Measurements from ENCODE around the gene ZNF317.
"Not testable (repeated sequence)": the region's sequence is repeated elsewhere in the genome, so short reads cannot be mapped to it uniquely, and the experiment has no call there.

ZNF317 gene

GRCh38 chr19:9171393-9171991, 31.3 kb downstream of the ZNF317 start:
- intact Hi-C loops (cut with DNase I) = no loop called here
- DNase-seq = no peak

GRCh38 chr19:9175326-9175725, 35.1 kb downstream of the ZNF317 start:
- intact Hi-C loops (cut with DNase I) = no loop called here
- no peak for DNase-seq

DNA sequence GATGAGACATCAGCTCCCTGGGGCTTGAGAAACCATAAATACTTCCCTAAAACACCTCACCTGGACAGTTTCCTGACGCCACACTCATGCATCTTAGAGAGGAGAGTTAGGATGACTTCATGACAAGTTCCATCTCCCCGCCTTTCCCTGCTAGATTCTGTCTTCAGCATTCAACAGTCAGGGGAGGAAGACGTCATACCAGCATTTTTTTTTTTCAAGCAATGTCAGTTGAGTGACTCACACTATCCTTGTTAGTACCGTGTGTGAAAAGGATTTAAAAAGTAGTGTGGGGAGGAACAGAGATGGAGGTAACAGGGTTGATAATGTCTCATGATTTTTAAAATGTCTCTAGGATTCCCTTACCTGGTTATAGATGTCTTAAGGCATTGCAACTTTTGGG, 38.7 kb downstream of the ZNF317 start, which contains the start of gene OR7D2:
TSS of gene OR7D2 (plus strand) at position 79 of the 400 bp plus-strand sequence. CDS start 6,803 bp downstream, outside the sequence.
- intact Hi-C loops (cut with DNase I) = no loop called here
- DNase-seq = no peak

DNA sequence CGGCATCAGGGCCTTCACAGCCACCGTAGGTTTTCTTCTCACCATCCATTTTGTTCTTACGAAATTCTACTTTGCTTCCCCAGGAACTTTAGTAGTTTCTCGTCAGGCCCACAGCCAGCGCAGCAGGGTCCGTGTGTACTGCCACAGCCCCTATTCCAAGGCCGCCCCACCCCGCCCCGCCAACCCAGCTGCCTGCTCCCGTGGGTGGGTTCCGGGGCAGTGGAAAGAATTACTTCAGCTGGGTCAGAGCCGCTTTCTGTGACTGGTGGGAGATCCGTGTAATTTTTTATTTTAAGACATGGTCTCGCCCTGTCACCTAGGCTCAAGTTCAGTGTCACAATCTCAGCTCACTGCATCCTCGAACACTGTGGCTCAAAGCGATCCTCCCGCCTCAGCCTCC, 42.8 kb downstream of the ZNF317 start:
- intact Hi-C loops (cut with DNase I) = no loop called here
- no peak for DNase-seq

- intact Hi-C loops (cut with DNase I) = no loop called here
- DNase-seq = no peak
These were observed 47.0 kb downstream of the ZNF317 start for GRCh38 chr19:9187191-9187590.

- intact Hi-C loops (cut with DNase I) = no loop called here
- no peak for DNase-seq
These were observed 49.3 kb downstream of the ZNF317 start for GRCh38 chr19:9189535-9189934.

DNA sequence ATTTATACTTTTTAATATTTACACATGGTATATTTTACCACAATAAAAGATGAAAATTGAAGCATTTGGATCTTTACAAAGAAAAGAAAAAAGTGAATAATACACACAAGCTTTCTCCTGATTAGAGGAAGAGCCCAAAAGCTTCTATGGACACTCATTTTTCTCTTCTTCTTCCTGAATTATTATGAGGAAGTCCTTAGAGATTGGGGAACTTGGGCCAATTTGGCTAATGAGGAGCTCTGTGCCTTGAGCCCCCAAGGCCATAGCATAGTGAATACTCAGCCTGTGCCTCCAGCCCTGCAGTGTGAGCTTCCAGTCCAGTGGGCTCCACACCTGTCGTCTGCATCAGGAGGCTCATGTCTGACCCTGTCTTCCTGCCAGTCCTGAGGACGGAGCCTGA, 57.8 kb downstream of the ZNF317 start:
- DNase-seq; intact Hi-C loops (cut with DNase I): not testable (repeated sequence)

GRCh38 chr19:9205501-9206113, 65.4 kb downstream of the ZNF317 start:
- DNase-seq = peak; percentile 23 to 96 (median 68)
- intact Hi-C loops (cut with DNase I) = loop anchor here (5.0 kb wide), 1 partner anchor 592 kb away; no protein-coding TSS in a partner anchor

Data from posterior cingulate gyrus (tissue), 11 donors.